Upper lobe of left lung (tissue), 6 donors: ENCODE results near the gene CYS1. TPM values are rescaled to one million over a fixed set of nuclear protein-coding genes. Genes with fewer than 3 reads are reported as not detected.

Experiments used
- ATAC-seq, 2 donors: fragments of 200-7000 bp; cut with Tn5 transposase; one replicate each; pipeline ENCODE4 v1.9.1; 2022; ENCODE audit warnings: mild to moderate bottlenecking in 2 of 2, moderate library complexity in 2 of 2; ENCODE audit not compliant: low FRiP score in 2 of 2
- DNase-seq, 2 donors: peaks; one replicate each; pipeline ENCODE4 v3.0.0-alpha.2; 2019 to 2020
- H3K27ac ChIP-seq, 4 donors: fragments of 200-600 bp; sonication (generic); one replicate each; pipeline ENCODE4 v1.5.1; 2016 to 2019
- H3K27me3 ChIP-seq, 4 donors: fragments of 200-600 bp; sonication (generic); one replicate each; pipeline ENCODE4 v1.5.1; 2017 to 2019
- H3K36me3 ChIP-seq, 4 donors: fragments of 200-600 bp; sonication (generic); one replicate each; pipeline ENCODE4 v1.5.1; 2016 to 2019
- H3K4me1 ChIP-seq, 4 donors: fragments of 200-600 bp; sonication (generic); one replicate each; pipeline ENCODE4 v1.5.1; 2018 to 2019
- H3K4me3 ChIP-seq, 4 donors: fragments of 200-600 bp; sonication (generic); one replicate each; pipeline ENCODE4 v1.5.1; 2017 to 2019; ENCODE audit warnings: mild to moderate bottlenecking in 2 of 4, moderate library complexity in 1 of 4
- H3K9me3 ChIP-seq, 4 donors: fragments of 200-600 bp; sonication (generic); one replicate each; pipeline ENCODE4 v1.5.1; 2018 to 2019
- CTCF ChIP-seq, 6 experiments: fragments of 450-650 bp in 4 of 6; fragments of 200-600 bp in 2 of 6; sonication (generic) in 2 of 6; IDR thresholded peaks; one replicate each; pipeline ENCODE4 v1.5.1; 2016 to 2019; ENCODE audit warnings: antibody characterized with exemption in 6 of 6
- EP300 ChIP-seq, 4 donors: sonication (generic); formaldehyde crosslinking; IDR thresholded peaks; one replicate each; pipeline ENCODE4 v1.5.1; 2017; ENCODE audit warnings: antibody characterized with exemption in 4 of 4, control low read depth in 2 of 4
- POLR2A ChIP-seq, 4 donors: fragments of 450-650 bp; IDR thresholded peaks; one replicate each; pipeline ENCODE4 v1.5.1; 2016 to 2017; ENCODE audit warnings: antibody characterized with exemption in 4 of 4, mild to moderate bottlenecking in 2 of 4
- POLR2AphosphoS5 ChIP-seq, 2 donors: sonication (generic); formaldehyde crosslinking; IDR thresholded peaks; one replicate each; pipeline ENCODE4 v1.5.1; 2017; ENCODE audit warnings: antibody characterized with exemption in 2 of 2
- WGBS, 2 donors: methylation state at CpG; one replicate each; pipeline ENCODE4 v1.1.5; 2017 to 2018; 5-methylcytosine and 5-hydroxymethylcytosine counted together
- total RNA-seq, 6 donors: library from RNA; depleted of rRNA in 4 of 6; stranded (reverse); fragments of >200 nt in 4 of 6; gene quantifications; one replicate each; pipeline versions ENCODE4 v1.1.0 to v1.2.1, GENCODE V29; 2016 to 2021
- donor health status: DM: no; HTN: no; CAD: no; lungs with moderate emphysema.
- donor health status: DM: no; HTN: yes; CAD: no; lungs with severe emphysema.

Gene CYS1
- total RNA-seq, 6 donors from 2014 or later: 1.0 to 8.2 (median 5.6) TPM

GRCh38 chr2:10058251-10059015, 21.8 kb downstream of the CYS1 start:
- WGBS, 2 donors: 97 to 98% methylated on average over 9 to 37 of the region's 39 CpGs
- ATAC-seq: no peak
- H3K4me3 ChIP-seq: no peak overlapping the region
- DNase-seq: no peak
- H3K27me3 ChIP-seq: no peaks in the 10 kb centered on the region
- H3K27ac ChIP-seq: peak overlapping the region in 2 of 4 donors; percentile 69 to 75
- peaks cover 0 to 23% (median 0%) of the 10 kb centered on the region in 4 donors for H3K36me3 ChIP-seq
- no peaks in the 10 kb centered on the region for H3K9me3 ChIP-seq
- peaks cover 17 to 39% (median 29%) of the 10 kb centered on the region in 4 donors for H3K4me1 ChIP-seq
- no peak for TF ChIP-seq POLR2AphosphoS5 (IDR thresholded peaks at IDR 0.05)
- TF ChIP-seq POLR2A (IDR thresholded peaks at IDR 0.05): no peak
- TF ChIP-seq EP300 (IDR thresholded peaks at IDR 0.05): no peak
- no peak for TF ChIP-seq CTCF (IDR thresholded peaks at IDR 0.05)

- WGBS, 2 donors: 41 to 48% methylated on average over 27 to 28 of the region's 28 CpGs
- peaks cover 25 to 44% (median 37%) of the 10 kb centered on the region in 4 donors for H3K4me1 ChIP-seq
- H3K27ac ChIP-seq: peak overlapping the region; percentile 7 to 75 (median 62)
- TF ChIP-seq EP300 (IDR thresholded peaks at IDR 0.05) (no peak), POLR2AphosphoS5 (IDR thresholded peaks at IDR 0.05) (peak in 1 of 2 donors; percentile 25)
- H3K9me3 ChIP-seq: no peaks in the 10 kb centered on the region
- H3K27me3 ChIP-seq: no peaks in the 10 kb centered on the region
- peak; percentile 41 to 81 for ATAC-seq
- peaks cover 0 to 33% (median 2%) of the 10 kb centered on the region in 4 donors for H3K36me3 ChIP-seq
- peak overlapping the region in 1 of 4 donors; percentile 21 for H3K4me3 ChIP-seq
- DNase-seq: peak; percentile 55 to 84
Measured at GRCh38 chr2:10057231-10058107, 22.7 kb downstream of the CYS1 start.

- Histone ChIP-seq H3K27ac (peak overlapping the region in 1 of 4 donors; percentile 30), H3K27me3 (no peaks in the 10 kb centered on the region), H3K9me3 (no peaks in the 10 kb centered on the region), H3K4me3 (no peak overlapping the region), H3K4me1 (peaks cover 25 to 44% (median 38%) of the 10 kb centered on the region in 4 donors), H3K36me3 (peaks cover 0 to 43% (median 13%) of the 10 kb centered on the region in 4 donors)
- 80 to 85% methylated on average over 11 of the region's 11 CpGs for WGBS, 2 donors
- peak in 1 of 2 donors; percentile 42 for DNase-seq
- no peak for ATAC-seq
- TF ChIP-seq EP300 (IDR thresholded peaks at IDR 0.05): no peak
- TF ChIP-seq CTCF (IDR thresholded peaks at IDR 0.05): no peak
- TF ChIP-seq POLR2A (IDR thresholded peaks at IDR 0.05): no peak
- TF ChIP-seq POLR2AphosphoS5 (IDR thresholded peaks at IDR 0.05): no peak
Measured at GRCh38 chr2:10056439-10056838, 23.8 kb downstream of the CYS1 start.

- Histone ChIP-seq H3K27ac (peak overlapping the region in 2 of 4 donors; percentile 37 to 69), H3K4me3 (no peak overlapping the region), H3K36me3 (peaks cover 0 to 56% (median 16%) of the 10 kb centered on the region in 4 donors), H3K9me3 (no peaks in the 10 kb centered on the region), H3K4me1 (peaks cover 25 to 46% (median 38%) of the 10 kb centered on the region in 4 donors), H3K27me3 (no peaks in the 10 kb centered on the region)
- ATAC-seq: no peak
- TF ChIP-seq EP300 (IDR thresholded peaks at IDR 0.05) (no peak), CTCF (IDR thresholded peaks at IDR 0.05) (no peak), POLR2A (IDR thresholded peaks at IDR 0.05) (no peak), POLR2AphosphoS5 (IDR thresholded peaks at IDR 0.05) (no peak)
- 83 to 86% methylated on average over 7 of the region's 7 CpGs for WGBS, 2 donors
- no peak for DNase-seq
Measured at GRCh38 chr2:10054976-10055375, 25.2 kb downstream of the CYS1 start.

- Histone ChIP-seq H3K27me3 (no peaks in the 10 kb centered on the region), H3K36me3 (peaks cover 0 to 62% (median 17%) of the 10 kb centered on the region in 4 donors), H3K4me1 (peaks cover 25 to 51% (median 38%) of the 10 kb centered on the region in 4 donors), H3K4me3 (no peak overlapping the region), H3K9me3 (no peaks in the 10 kb centered on the region), H3K27ac (peak overlapping the region in 2 of 4 donors; percentile 37 to 69)
- no peak for TF ChIP-seq POLR2A (IDR thresholded peaks at IDR 0.05)
- TF ChIP-seq POLR2AphosphoS5 (IDR thresholded peaks at IDR 0.05): no peak
- no peak for TF ChIP-seq CTCF (IDR thresholded peaks at IDR 0.05)
- DNase-seq: peak in 1 of 2 donors; percentile 27
- WGBS, 2 donors: 37 to 43% methylated on average over 7 of the region's 7 CpGs
- ATAC-seq: no peak
Measured at GRCh38 chr2:10054424-10054823, 25.8 kb downstream of the CYS1 start.
